ENCODE data around the gene ANKRD30B.
"Not testable (repeated sequence)": the region's sequence is repeated elsewhere in the genome, so short reads cannot be mapped to it uniquely, and the experiment has no call there.

ANKRD30B gene

GRCh38 chr18:14858514-14858913, 110.5 kb downstream of the ANKRD30B start:
- DNase-seq, result not testable (repeated sequence)

GRCh38 chr18:14859995-14860394, 112.0 kb downstream of the ANKRD30B start:
- not testable (repeated sequence) for DNase-seq

- not testable (repeated sequence) for DNase-seq
Measured at GRCh38 chr18:14866426-14866825, 118.5 kb downstream of the ANKRD30B start.

- DNase-seq, result not testable (repeated sequence)
Measured at GRCh38 chr18:14867988-14868387, 120.0 kb downstream of the ANKRD30B start.

- not testable (repeated sequence) for DNase-seq
Measured at GRCh38 chr18:14868825-14869224, 120.9 kb downstream of the ANKRD30B start.

- DNase-seq, result not testable (repeated sequence)
Measured at GRCh38 chr18:14878826-14879225, 130.9 kb downstream of the ANKRD30B start.

GRCh38 chr18:14900435-14900834, 152.5 kb downstream of the ANKRD30B start:
- DNase-seq, result no peak
